GM23338 (cell line): ENCODE data around the gene C1orf56. TPM values are rescaled to one million over a fixed set of nuclear protein-coding genes. Genes with fewer than 3 reads are reported as not detected.
"Not testable (repeated sequence)": the region's sequence is repeated elsewhere in the genome, so short reads cannot be mapped to it uniquely, and the experiment has no call there.

Experiments
- ATAC-seq: fragments of 200-7000 bp; cut with Tn5 transposase; 3 replicates; pipeline ENCODE4 v1.9.1; 2020
- DNase-seq: peaks from one replicate; pipeline ENCODE4 v3.0.0-alpha.2; 2015; ENCODE audit warnings: low spot score
- H2AFZ ChIP-seq: fragments of 200-600 bp; sonication (generic); 2 replicates; pipeline ENCODE4 v1.8.0; 2016; ENCODE audit warnings: antibody characterized with exemption, mild to moderate bottlenecking, moderate library complexity
- H3F3A ChIP-seq: fragments of 200-600 bp; sonication (generic); replicated peaks from 2 replicates; pipeline ENCODE4 v1.8.0; 2017; ENCODE audit warnings: antibody characterized with exemption, mixed run types, low read depth
- H3K27ac ChIP-seq: fragments of 200-600 bp; sonication (generic); 2 replicates; pipeline ENCODE4 v1.6.1; 2016; ENCODE audit warnings: low read depth
- H3K27me3 ChIP-seq: fragments of 200-600 bp; sonication (generic); 2 replicates; pipeline ENCODE4 v1.8.0; 2016; ENCODE audit warnings: mild to moderate bottlenecking, mixed run types, moderate library complexity; ENCODE audit not compliant: insufficient read depth
- H3K36me3 ChIP-seq: fragments of 200-600 bp; sonication (generic); 2 replicates; pipeline ENCODE4 v1.8.0; 2016; ENCODE audit warnings: mild to moderate bottlenecking; ENCODE audit not compliant: insufficient read depth
- H3K4me1 ChIP-seq: fragments of 200-600 bp; sonication (generic); 2 replicates; pipeline ENCODE4 v1.8.0; 2016; ENCODE audit warnings: mild to moderate bottlenecking, moderate library complexity; ENCODE audit not compliant: insufficient read depth
- H3K4me2 ChIP-seq: fragments of 200-600 bp; sonication (generic); 2 replicates; pipeline ENCODE4 v1.7.1; 2017; ENCODE audit warnings: mixed run types
- H3K4me3 ChIP-seq: fragments of 200-600 bp; sonication (generic); 2 replicates; pipeline ENCODE4 v1.6.1; 2016; ENCODE audit warnings: mixed run types
- H3K79me2 ChIP-seq: fragments of 200-600 bp; sonication (generic); replicated peaks from 2 replicates; pipeline ENCODE4 v1.8.0; 2017; ENCODE audit warnings: mild to moderate bottlenecking; ENCODE audit not compliant: insufficient read depth
- H3K9me2 ChIP-seq: fragments of 200-600 bp; sonication (generic); 2 replicates; pipeline ENCODE4 v1.8.0; 2017; ENCODE audit not compliant: insufficient read depth
- H4K20me1 ChIP-seq: fragments of 200-600 bp; sonication (generic); replicated peaks from 2 replicates; pipeline ENCODE4 v1.8.0; 2017; ENCODE audit warnings: mild to moderate bottlenecking; ENCODE audit not compliant: insufficient read depth
- H3K27ac Mint-ChIP-seq: 2 replicates; pipeline ENCODE4 v1.8.0; 2020; ENCODE audit warnings: inconsistent platforms, mild to moderate bottlenecking, moderate library complexity, mixed read lengths
- H3K27me3 Mint-ChIP-seq: 3 replicates; pipeline ENCODE4 v1.8.0; 2022; ENCODE audit warnings: low read depth, mild to moderate bottlenecking, moderate library complexity, mixed read lengths, inconsistent platforms; ENCODE audit not compliant: insufficient read depth, poor library complexity
- H3K36me3 Mint-ChIP-seq: 3 replicates; pipeline ENCODE4 v1.8.0; 2021; ENCODE audit warnings: low read depth, mild to moderate bottlenecking, inconsistent platforms, moderate library complexity, mixed read lengths
- H3K4me1 Mint-ChIP-seq: 3 replicates; pipeline ENCODE4 v1.8.0; 2020; ENCODE audit warnings: mild to moderate bottlenecking, inconsistent platforms, mixed read lengths
- H3K4me3 Mint-ChIP-seq: 3 replicates; pipeline ENCODE4 v1.8.0; 2021; ENCODE audit warnings: moderate library complexity, mild to moderate bottlenecking, inconsistent platforms, mixed read lengths
- H3K9me3 Mint-ChIP-seq: 3 replicates; pipeline ENCODE4 v1.8.0; 2020; ENCODE audit warnings: moderate library complexity, mild to moderate bottlenecking, inconsistent platforms, mixed read lengths
- CREB1 ChIP-seq: fragments of 250-450 bp; sonication (Bioruptor Pico); IDR thresholded peaks from 2 replicates; pipeline ENCODE4 v1.5.0; 2020; ENCODE audit warnings: low read depth, mild to moderate bottlenecking, moderate library complexity
- CTCF ChIP-seq, 2 experiments: fragments of 200-600 bp in 1 of 2; sonication (generic) in 1 of 2; conservative IDR thresholded peaks; 2 replicates each; pipeline versions ENCODE4 v1.5.1 to v1.6.1; 2016 to 2017; ENCODE audit warnings: antibody characterized with exemption in 2 of 2, low read depth in 2 of 2, mild to moderate bottlenecking in 2 of 2, moderate library complexity in 1 of 2
- ETS1 ChIP-seq: IDR thresholded peaks from 2 replicates; pipeline ENCODE4 v1.6.1; 2016; ENCODE audit warnings: antibody characterized with exemption
- EZH2phosphoT487 ChIP-seq: fragments of 200-600 bp; sonication (generic); IDR thresholded peaks from one replicate; pipeline ENCODE4 v1.8.1; 2018; ENCODE audit warnings: antibody characterized with exemption; ENCODE audit not compliant: unreplicated experiment
- JUNB ChIP-seq: IDR thresholded peaks from one replicate; pipeline ENCODE4 v1.6.1; 2016; ENCODE audit warnings: antibody characterized with exemption; ENCODE audit not compliant: unreplicated experiment
- POLR2AphosphoS5 ChIP-seq: IDR thresholded peaks from 2 replicates; pipeline ENCODE4 v1.6.1; 2016; ENCODE audit warnings: antibody characterized with exemption, low read depth
- REST ChIP-seq: IDR thresholded peaks from one replicate; pipeline ENCODE4 v1.6.1; 2018; ENCODE audit warnings: antibody characterized with exemption; ENCODE audit not compliant: unreplicated experiment
- STAT1 ChIP-seq: IDR thresholded peaks from one replicate; pipeline ENCODE4 v1.6.1; 2016; ENCODE audit warnings: antibody characterized with exemption; ENCODE audit not compliant: unreplicated experiment
- ZNF114 ChIP-seq: fragments of 250-450 bp; sonication (Bioruptor Pico); IDR thresholded peaks from 2 replicates; pipeline ENCODE4 v1.5.0; 2020; ENCODE audit warnings: mild to moderate bottlenecking, moderate library complexity
- polyA plus RNA-seq: library from polyadenylated mRNA; unstranded; fragments of >200 nt; fragmentation: Nextera tagmentation; extraction: Ambion mirVana; gene quantifications from 2 replicates; pipeline ENCODE4 v1.2.1, GENCODE V29; 2016
- total RNA-seq: library from RNA; depleted of rRNA; stranded (reverse); fragments of >200 nt; shearing (Covaris generic); gene quantifications from 2 replicates; pipeline ENCODE4 v1.2.3, GENCODE V29; 2014

The C1orf56 gene
- total and polyA plus RNA-seq, 2 experiments from 2014 or later = 3.9 to 27.8 TPM

- DNase-seq = peak; percentile 37
- ATAC-seq = no peak
- Mint-ChIP-seq H3K4me3 (no peak overlapping the region), H3K27me3 (peaks cover 15% of the 10 kb centered on the region), H3K36me3 (peaks cover 16% of the 10 kb centered on the region; the same call in 2 of the 3 replicates), H3K9me3 (no peaks in the 10 kb centered on the region), H3K4me1 (peaks cover 7% of the 10 kb centered on the region), H3K27ac (peak overlapping the region; percentile 83; the same call in 1 of the 2 replicates)
- Histone ChIP-seq H4K20me1 (no peaks in the 10 kb centered on the region), H3K27ac (no peak overlapping the region; the same call in 1 of the 2 replicates), H3K4me2 (no peak overlapping the region), H3K9me2 (no peaks in the 10 kb centered on the region), H2AFZ (no peak overlapping the region), H3K36me3 (0 out of 2 replicates have a peak, but pooled peaks cover 2% of the 10 kb centered on the region), H3K27me3 (no peaks in the 10 kb centered on the region), H3F3A (peaks cover 26% of the 10 kb centered on the region), H3K4me1 (peaks cover 5% of the 10 kb centered on the region; the same call in 1 of the 2 replicates), H3K79me2 (0 out of 2 replicates have a peak, but pooled peaks cover 4% of the 10 kb centered on the region), H3K4me3 (no peak overlapping the region)
- TF ChIP-seq POLR2AphosphoS5 (no peak), EZH2phosphoT487 (no peak), CTCF (conservative IDR thresholded peaks at IDR 0.05; ENCODE audit: low read depth in 2 of 2) (peak; percentile 46 to 49), ETS1 (no peak), ZNF114 (CRISPR knock-in tag) (no peak), CREB1 (CRISPR knock-in tag) (no peak)
Observed at GRCh38 chr1:151072224-151072623, 24.7 kb downstream of the C1orf56 start.

GRCh38 chr1:151085953-151086559 is 38.5 kb downstream of the C1orf56 start:
- no peaks in the 10 kb centered on the region for H3K27me3 ChIP-seq
- TF ChIP-seq STAT1 (no peak), ETS1 (no peak), EZH2phosphoT487 (no peak), REST (no peak), POLR2AphosphoS5 (no peak), JUNB (no peak)
- Mint-ChIP-seq H3K27me3 (peaks cover 7% of the 10 kb centered on the region), H3K4me3 (no peak overlapping the region), H3K27ac (no peak overlapping the region), H3K36me3 (no peaks in the 10 kb centered on the region), H3K4me1 (peaks cover 6% of the 10 kb centered on the region; the same call in 2 of the 3 replicates), H3K9me3 (no peaks in the 10 kb centered on the region)
- H3F3A ChIP-seq = no peaks in the 10 kb centered on the region
- no peak overlapping the region for H3K27ac ChIP-seq
- ATAC-seq (no peak), DNase-seq (no peak)
- H2AFZ ChIP-seq = no peak overlapping the region
- no peaks in the 10 kb centered on the region for H4K20me1 ChIP-seq
- peaks cover 5% of the 10 kb centered on the region for H3K4me1 ChIP-seq
- H3K79me2 ChIP-seq = no peaks in the 10 kb centered on the region
- no peak overlapping the region for H3K4me2 ChIP-seq
- H3K9me2 ChIP-seq = no peaks in the 10 kb centered on the region
- no peaks in the 10 kb centered on the region for H3K36me3 ChIP-seq
- H3K4me3 ChIP-seq = no peak overlapping the region

GRCh38 chr1:151097426-151097825 is 49.9 kb downstream of the C1orf56 start:
- H3K27ac Mint-ChIP-seq, H3K4me3 ChIP-seq, H3K79me2 ChIP-seq, H3K4me1 ChIP-seq, H3K27me3 Mint-ChIP-seq, H3K27ac ChIP-seq, H3K9me3 Mint-ChIP-seq, H2AFZ ChIP-seq, H3K36me3 Mint-ChIP-seq, DNase-seq, H3K4me2 ChIP-seq, ATAC-seq, H3K4me3 Mint-ChIP-seq, H3K4me1 Mint-ChIP-seq, H3F3A ChIP-seq, H3K9me2 ChIP-seq, H4K20me1 ChIP-seq, H3K27me3 ChIP-seq, H3K36me3 ChIP-seq: not testable (repeated sequence)
